Panc1 (cell line): ENCODE data around the gene GBX1. TPM values are rescaled to one million over a fixed set of nuclear protein-coding genes. Genes with fewer than 3 reads are reported as not detected.

ENCODE experiments used
- ATAC-seq: fragments of 200-7000 bp; cut with Tn5 transposase; 2 replicates; pipeline ENCODE4 v1.9.1; 2020; ENCODE audit warnings: mild to moderate bottlenecking, moderate library complexity
- BruUV-seq: library from RNA; stranded (reverse); fragments of 400-500 nt; replicated peaks from 2 replicates; lab custom pipeline; 2021; lab: Mats Ljungman, UMichigan
- CTCF ChIA-PET: fragments of 300-600 bp; sonication (Branson Sonifier 250); formaldehyde crosslinking; loops from one replicate; lab custom pipeline; 2022; ENCODE audit warnings: antibody characterized with exemption; lab: Charles Lee
- POLR2A ChIA-PET: fragments of 300-600 bp; sonication (Branson Sonifier 250); formaldehyde crosslinking; loops from one replicate; lab custom pipeline; 2022; ENCODE audit warnings: antibody characterized with exemption; lab: Charles Lee
- DNase-seq: peaks from one replicate; pipeline ENCODE4 v3.0.0-alpha.2; 2010; ENCODE audit warnings: low read depth, low spot score
- H3K27ac ChIP-seq: 2 replicates; pipeline ENCODE4 v1.5.1; 2011; ENCODE audit warnings: mild to moderate bottlenecking, low read length, inconsistent platforms
- H3K27me3 ChIP-seq: fragments of 200-500 bp; sonication (Bioruptor generic); 2 replicates; pipeline ENCODE4 v1.6.0; 2014; ENCODE audit warnings: low read length, inconsistent platforms; ENCODE audit not compliant: control insufficient read depth, insufficient read depth
- H3K36me3 ChIP-seq: fragments of 200-500 bp; sonication (Bioruptor generic); 2 replicates; pipeline ENCODE4 v1.5.1; 2014; ENCODE audit warnings: inconsistent platforms, mild to moderate bottlenecking, low read length, moderate library complexity; ENCODE audit not compliant: control insufficient read depth, insufficient read depth
- H3K4me1 ChIP-seq: 2 replicates; pipeline ENCODE4 v1.5.1; 2011; ENCODE audit warnings: inconsistent platforms, mild to moderate bottlenecking, low read length, moderate library complexity; ENCODE audit not compliant: control insufficient read depth, insufficient read depth
- H3K4me3 ChIP-seq, 2 experiments: 2 replicates each; pipeline ENCODE4 v1.5.1; 2011 to 2012; ENCODE audit warnings: low read depth in 2 of 2, low read length in 2 of 2, mild to moderate bottlenecking in 2 of 2, inconsistent platforms in 1 of 2, moderate library complexity in 1 of 2
- H3K9me3 ChIP-seq: fragments of 200-500 bp; sonication (Bioruptor generic); 2 replicates; pipeline ENCODE4 v1.5.1; 2014; ENCODE audit warnings: low read depth, mild to moderate bottlenecking, inconsistent platforms, low read length, moderate library complexity; ENCODE audit not compliant: control insufficient read depth, insufficient read depth
- POLR2AphosphoS5 ChIP-seq: IDR thresholded peaks from 2 replicates; pipeline ENCODE4 v1.6.1; 2012; ENCODE audit warnings: mild to moderate bottlenecking, low read depth, low read length, moderate library complexity
- REST ChIP-seq, 2 experiments: IDR thresholded peaks; 2 replicates each; pipeline ENCODE4 v1.6.1; 2011 to 2012; ENCODE audit warnings: low read depth in 2 of 2, control low read depth in 1 of 2, low read length in 1 of 2, mild to moderate bottlenecking in 1 of 2, moderate library complexity in 1 of 2; ENCODE audit not compliant: insufficient read depth in 1 of 2
- SIN3A ChIP-seq: IDR thresholded peaks from 2 replicates; pipeline ENCODE4 v1.6.1; 2012; ENCODE audit warnings: low read depth, mild to moderate bottlenecking, low read length, moderate library complexity, borderline replicate concordance; ENCODE audit not compliant: insufficient read depth
- TCF7L2 ChIP-seq: IDR thresholded peaks from 2 replicates; pipeline ENCODE4 v1.6.1; 2011; ENCODE audit warnings: mild to moderate bottlenecking, low read depth, low read length, inconsistent platforms
- in situ Hi-C: cut with HindIII; loops from 2 replicates; pipeline ENCODE4 v1.10.0; 2016; ENCODE audit warnings: low sequenced_read_pairs, low pct_unique_long_range_greater_than_20kb
- intact Hi-C: fragments of 100-400 bp; cut with micrococcal nuclease; formaldehyde crosslinking; loops from one replicate; pipeline ENCODE4 v1.10.0; 2022; ENCODE audit not compliant: unreplicated experiment
- total RNA-seq: library from RNA; stranded (reverse); gene quantifications from one replicate; pipeline ENCODE4 v1.2.1, GENCODE V29; 2021; ENCODE audit not compliant: unreplicated experiment
- TF ChIP-seq, protein P1 (sequence below): fragments of 450-650 bp; IDR thresholded peaks from 2 replicates; pipeline ENCODE4 v1.5.1; 2017; ENCODE audit warnings: mild to moderate bottlenecking

Gene GBX1
- total RNA-seq, 1 experiment from 2014 or later = not detected

- in situ Hi-C loops = no loop called here
- Histone ChIP-seq H3K9me3 (no peaks in the 10 kb centered on the region), H3K27me3 (no peaks in the 10 kb centered on the region), H3K27ac (no peak overlapping the region), H3K36me3 (peaks cover 5% of the 10 kb centered on the region), H3K4me3 (no peak overlapping the region), H3K4me1 (no peaks in the 10 kb centered on the region)
- no peak for DNase-seq
- TF ChIP-seq, protein P1, sequence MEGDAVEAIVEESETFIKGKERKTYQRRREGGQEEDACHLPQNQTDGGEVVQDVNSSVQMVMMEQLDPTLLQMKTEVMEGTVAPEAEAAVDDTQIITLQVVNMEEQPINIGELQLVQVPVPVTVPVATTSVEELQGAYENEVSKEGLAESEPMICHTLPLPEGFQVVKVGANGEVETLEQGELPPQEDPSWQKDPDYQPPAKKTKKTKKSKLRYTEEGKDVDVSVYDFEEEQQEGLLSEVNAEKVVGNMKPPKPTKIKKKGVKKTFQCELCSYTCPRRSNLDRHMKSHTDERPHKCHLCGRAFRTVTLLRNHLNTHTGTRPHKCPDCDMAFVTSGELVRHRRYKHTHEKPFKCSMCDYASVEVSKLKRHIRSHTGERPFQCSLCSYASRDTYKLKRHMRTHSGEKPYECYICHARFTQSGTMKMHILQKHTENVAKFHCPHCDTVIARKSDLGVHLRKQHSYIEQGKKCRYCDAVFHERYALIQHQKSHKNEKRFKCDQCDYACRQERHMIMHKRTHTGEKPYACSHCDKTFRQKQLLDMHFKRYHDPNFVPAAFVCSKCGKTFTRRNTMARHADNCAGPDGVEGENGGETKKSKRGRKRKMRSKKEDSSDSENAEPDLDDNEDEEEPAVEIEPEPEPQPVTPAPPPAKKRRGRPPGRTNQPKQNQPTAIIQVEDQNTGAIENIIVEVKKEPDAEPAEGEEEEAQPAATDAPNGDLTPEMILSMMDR = no peak
- TF ChIP-seq REST (IDR thresholded peaks at IDR 0.05; ENCODE audit: insufficient read depth in 1 of 2, low read depth in 2 of 2, low read length in 1 of 2) = no peak
- no peak for TF ChIP-seq SIN3A
- TF ChIP-seq POLR2AphosphoS5 = no peak
- no peak for TF ChIP-seq TCF7L2
- no TSS peak for BruUV-seq
- intact Hi-C loops = no loop called here
- ChIA-PET CTCF (no interaction called here), POLR2A (interaction anchor here (0.6 kb wide), 1 partner anchor 22 kb away, joined by 7 read pairs; no protein-coding TSS in a partner anchor)
- ATAC-seq = no peak
Measured at GRCh38 chr7:151134743-151135524, 32.6 kb downstream of the GBX1 start.

DNA sequence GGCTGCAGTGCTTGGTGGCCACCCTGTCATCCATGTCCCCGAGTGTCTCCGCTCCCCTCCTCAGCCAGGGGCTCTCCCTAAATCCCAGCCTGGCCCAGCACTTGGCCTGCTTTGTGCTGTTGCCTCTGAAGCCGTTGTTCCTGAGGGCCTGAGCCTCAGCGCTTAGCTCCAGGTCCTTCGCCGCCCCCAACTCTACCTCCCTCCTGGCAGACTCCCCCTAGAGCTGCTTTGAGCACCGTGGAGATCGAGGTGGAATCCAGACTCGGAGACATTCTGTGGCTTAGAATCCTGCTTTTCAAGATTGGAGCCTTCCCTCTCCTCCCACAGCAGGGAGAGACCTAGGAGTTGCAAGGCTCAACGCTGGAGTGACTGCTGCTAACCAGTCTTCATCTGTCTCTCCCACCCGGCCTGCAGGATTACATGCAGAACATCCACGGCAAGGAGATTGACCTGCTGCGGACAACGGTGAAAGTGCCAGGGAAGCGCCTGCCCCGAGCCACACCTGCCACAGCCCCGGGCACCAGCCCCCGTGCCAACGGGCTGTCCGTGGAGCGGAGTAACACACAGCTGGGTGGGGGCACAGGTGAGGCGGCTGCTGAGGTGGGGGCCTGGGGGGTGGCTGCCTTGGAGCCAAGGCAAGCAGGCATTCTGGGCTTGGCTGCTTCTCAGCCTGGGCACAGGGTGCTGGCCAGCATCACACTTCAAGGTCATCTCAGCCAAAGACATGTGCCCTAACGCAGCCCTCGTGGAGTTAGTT lies 33.3 kb downstream of the GBX1 start:
- Histone ChIP-seq H3K9me3 (no peaks in the 10 kb centered on the region), H3K4me1 (no peaks in the 10 kb centered on the region), H3K27ac (no peak overlapping the region), H3K36me3 (peaks cover 5% of the 10 kb centered on the region), H3K4me3 (no peak overlapping the region), H3K27me3 (no peaks in the 10 kb centered on the region)
- DNase-seq (no peak), ATAC-seq (no peak)
- no peak for TF ChIP-seq POLR2AphosphoS5
- TF ChIP-seq SIN3A = no peak
- no peak for TF ChIP-seq TCF7L2
- ChIA-PET POLR2A (no interaction called here), CTCF (no interaction called here)
- in situ Hi-C loops (no loop called here), intact Hi-C loops (no loop called here)
- no TSS peak for BruUV-seq
